Caki2 (cell line): Measurements from ENCODE around the gene VPS33B. TPM values are rescaled to one million over a fixed set of nuclear protein-coding genes. Genes with fewer than 3 reads are reported as not detected.

Experiments
- DNase-seq: peaks from one replicate; pipeline ENCODE4 v3.0.0-alpha.2; 2015; ENCODE audit warnings: low read depth
- in situ Hi-C: cut with HindIII; loops from 2 replicates; pipeline ENCODE4 v1.10.0; 2016; ENCODE audit warnings: low sequenced_read_pairs, low pct_unique_long_range_greater_than_20kb, mixed read lengths
- total RNA-seq: library from RNA; depleted of rRNA; stranded (reverse); fragments of >200 nt; shearing (Covaris generic); gene quantifications from 2 replicates; pipeline ENCODE4 v1.2.3, GENCODE V29; 2014; ENCODE audit warnings: low replicate concordance; rRNA removed

The VPS33B gene
- total RNA-seq, 1 experiment from 2014 or later: 22.4 TPM

DNA sequence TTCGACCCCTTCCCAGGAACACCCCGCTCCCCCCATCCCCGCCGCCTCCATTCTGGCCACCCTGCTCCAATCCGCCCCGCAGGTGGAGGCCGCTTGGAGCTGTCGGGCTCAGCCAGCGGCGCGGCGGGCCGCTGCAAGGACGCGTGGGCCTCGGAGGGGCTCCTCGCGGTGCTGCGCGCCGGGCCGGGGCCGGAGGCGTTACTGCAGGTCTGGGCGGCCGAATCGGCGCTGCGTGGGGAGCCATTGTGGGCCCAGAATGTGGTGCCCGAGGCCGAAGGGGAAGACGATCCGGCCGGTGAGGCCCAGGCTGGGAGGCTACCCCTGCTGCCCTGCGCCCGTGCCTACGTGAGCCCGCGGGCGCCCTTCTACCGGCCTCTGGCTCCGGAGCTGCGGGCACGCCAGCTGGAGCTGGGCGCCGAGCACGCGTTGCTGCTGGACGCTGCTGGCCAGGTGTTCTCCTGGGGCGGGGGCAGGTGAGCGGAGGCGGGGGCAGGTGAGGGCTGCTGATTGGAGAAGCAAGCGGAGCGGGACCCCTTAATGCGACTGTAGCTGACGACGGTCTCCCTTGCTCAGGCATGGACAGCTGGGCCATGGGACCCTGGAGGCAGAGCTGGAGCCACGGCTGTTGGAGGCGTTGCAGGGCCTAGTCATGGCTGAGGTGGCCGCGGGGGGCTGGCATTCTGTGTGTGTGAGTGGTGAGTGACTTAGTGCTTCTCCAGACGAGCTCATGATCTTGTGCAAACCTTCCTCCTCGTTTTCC is 65.2 kb downstream of the VPS33B start:
- in situ Hi-C loops: no loop called here
- no peak for DNase-seq

DNA sequence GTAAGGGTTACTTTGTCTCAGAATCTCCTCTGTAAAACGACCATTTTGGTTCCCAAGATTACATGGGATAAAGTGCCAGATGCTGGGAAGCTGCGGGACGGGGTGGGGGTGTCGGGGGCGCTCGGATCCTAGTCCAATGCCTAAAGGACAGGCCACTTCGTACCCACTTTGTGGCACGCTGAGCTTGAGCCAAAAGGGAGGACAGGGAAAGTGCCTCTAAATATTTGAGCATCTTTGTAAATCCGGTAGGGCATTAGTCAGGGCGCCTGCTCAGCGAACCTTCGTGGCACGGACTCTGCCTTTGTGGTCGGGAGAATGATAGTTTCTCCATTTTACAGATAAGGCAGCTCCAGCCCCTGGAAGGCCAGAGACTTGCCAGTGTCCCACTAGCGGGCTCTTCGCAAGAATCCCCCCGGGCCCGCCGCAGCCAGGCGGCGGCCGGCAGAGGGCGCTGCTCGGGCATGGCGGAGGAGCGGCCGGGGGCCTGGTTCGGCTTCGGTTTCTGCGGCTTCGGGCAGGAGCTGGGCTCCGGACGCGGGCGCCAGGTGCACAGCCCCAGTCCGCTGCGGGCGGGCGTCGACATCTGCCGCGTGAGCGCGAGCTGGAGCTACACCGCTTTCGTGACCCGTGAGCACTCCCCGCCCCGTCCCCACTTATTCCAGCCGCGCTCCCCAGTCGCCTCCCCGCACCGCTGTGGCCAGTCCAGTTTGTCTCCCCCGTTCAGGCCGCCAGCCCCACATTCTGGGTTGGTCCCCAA is 65.9 kb downstream of the VPS33B start:
- in situ Hi-C loops: no loop called here
- DNase-seq: no peak

DNA sequence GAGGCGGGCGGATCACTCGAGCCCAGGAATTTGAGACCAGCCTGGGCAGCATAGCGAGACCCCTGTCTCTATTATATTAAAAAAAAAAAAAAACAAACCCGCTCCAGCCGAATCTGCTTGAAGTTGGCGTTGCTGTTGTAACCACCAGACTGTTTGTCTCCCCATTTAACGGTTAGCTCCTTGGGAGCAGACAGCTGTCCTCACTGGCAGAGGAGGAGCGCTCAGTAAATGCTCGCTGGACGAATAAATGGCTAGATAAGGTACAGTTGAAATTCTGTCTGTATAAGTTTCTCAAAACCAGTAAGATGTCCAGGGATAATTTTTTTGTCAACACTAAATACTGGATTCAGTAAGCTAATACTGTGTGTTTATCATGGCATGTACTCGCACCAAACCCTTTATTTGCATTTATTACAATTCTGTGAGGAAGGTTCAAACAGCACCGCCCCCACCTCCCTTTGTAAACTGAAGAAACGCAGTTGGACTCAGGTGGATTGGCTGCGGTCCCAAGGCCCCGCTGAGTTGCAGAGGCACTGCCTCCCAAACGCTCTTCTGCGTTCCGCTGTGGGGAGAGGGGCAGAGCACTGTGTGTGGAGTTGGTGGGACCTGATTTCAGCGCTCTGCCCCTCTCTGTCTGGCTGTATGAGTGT is 66.6 kb downstream of the VPS33B start:
- no peak for DNase-seq
- in situ Hi-C loops: no loop called here

DNA sequence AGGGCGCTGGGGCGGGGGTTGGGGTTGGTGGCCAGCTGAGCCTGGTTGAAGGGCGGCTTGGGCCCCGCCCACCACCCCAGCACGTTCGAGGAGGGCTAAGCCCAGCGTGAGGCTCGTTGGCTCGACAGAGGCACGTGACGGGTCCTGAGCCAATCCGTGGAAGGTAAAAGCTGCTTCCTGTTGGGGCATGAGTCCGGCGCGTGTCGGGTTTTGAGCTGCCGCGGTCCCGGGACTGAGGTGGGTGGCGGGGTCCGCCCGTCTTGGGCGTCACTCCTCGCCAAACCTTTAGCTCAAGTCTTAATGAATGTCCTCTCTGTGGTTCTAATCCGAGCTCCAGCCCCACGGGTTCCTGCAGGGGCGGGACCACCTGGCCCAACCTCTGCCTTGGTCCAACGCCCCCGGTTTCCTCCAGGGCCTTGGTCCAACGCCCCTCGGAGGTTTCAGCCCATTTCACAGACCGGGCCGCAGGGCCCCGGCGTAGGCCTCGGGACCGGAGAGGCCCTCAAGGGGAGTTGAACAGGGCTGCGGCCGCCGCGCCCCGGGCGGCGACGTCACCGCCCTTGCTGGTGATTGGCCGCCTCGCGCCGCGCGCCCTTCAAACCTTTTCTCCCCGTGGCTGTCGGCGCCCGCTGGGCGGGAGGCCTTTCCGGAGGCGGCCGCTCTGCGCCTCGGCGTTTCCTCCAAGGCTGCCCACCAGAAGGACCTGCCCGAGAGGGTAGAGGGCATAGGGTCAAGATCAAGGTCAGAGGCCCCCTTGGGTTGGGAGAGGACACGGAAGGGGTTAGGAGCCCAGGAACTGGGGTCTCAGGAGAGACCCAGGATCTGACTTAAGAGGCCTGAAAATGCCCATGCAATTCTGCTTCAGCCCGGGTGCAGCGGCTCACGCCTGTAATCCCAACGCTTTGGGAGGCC is 67.4 kb downstream of the VPS33B start, which contains the start of gene RCCD1:
Gene RCCD1, plus strand, starts transcription at position 173 of the 912 bp plus-strand sequence. CDS start 1,851 bp downstream, outside the sequence.
- DNase-seq: peak; percentile 90
- in situ Hi-C loops: no loop called here

DNA sequence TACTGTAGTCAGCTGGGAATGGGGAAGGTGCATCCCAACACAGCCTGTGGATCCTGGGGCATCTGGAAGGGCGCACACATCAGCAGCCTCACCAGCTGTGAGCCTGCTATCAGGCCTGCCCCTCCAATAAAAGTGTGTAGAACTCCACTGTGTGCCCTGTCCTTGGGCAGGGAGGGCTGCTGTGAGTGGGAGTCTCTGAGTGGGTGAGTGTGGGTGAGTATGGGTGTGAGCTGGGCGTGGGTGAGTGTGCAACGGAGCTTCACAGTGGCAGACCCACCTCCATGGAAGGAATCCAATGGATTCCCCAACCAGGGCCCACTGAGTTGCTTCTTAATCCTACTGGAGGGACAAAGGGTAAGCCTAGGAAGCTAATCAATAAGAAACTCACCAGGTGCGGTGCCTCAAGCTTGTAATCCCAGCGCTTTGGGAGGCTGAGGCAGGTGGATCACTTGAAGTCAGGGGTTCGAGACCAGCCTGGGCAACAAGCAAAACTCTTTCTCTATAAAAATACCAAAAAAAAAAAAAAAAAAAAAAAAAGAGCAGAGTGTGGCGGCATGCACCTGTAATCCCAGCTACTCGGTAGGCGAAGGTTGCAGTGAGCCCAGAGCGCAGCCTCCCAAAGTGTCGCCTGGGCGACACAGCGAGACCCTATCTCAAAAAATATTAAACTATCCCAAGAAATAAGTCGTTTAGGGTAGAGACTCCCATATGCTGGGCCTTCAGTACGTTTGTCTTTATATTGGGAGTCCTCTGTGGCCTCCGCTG is 68.3 kb downstream of the VPS33B start:
- DNase-seq: no peak
- in situ Hi-C loops: no loop called here

DNA sequence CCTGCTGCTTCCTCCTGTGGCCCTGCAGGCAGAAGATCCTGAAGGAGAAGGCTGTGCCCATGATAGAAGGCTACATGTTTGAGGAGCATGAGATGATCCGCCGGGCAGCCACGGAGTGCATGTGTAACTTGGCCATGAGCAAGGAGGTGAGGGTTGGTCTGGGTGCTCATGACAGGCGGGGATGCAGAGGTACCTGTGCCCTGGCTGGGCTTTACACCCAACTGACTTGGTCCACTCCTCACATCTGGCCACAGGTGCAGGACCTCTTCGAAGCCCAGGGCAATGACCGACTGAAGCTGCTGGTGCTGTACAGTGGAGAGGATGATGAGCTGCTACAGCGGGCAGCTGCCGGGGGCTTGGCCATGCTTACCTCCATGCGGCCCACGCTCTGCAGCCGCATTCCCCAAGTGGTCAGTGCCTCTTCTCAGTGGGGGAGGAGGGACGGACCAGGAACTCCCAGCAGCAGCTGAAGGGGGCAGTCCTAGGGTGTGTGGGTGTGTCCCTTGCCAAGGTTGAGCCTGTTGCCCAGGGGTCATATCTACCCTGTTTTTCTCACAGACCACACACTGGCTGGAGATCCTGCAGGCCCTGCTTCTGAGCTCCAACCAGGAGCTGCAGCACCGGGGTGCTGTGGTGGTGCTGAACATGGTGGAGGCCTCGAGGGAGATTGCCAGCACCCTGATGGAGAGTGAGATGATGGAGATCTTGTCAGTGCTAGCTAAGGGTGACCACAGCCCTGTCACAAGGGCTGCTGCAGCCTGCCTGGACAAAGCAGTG is 69.3 kb downstream of the VPS33B start:
- DNase-seq: no peak
- in situ Hi-C loops: no loop called here

DNA sequence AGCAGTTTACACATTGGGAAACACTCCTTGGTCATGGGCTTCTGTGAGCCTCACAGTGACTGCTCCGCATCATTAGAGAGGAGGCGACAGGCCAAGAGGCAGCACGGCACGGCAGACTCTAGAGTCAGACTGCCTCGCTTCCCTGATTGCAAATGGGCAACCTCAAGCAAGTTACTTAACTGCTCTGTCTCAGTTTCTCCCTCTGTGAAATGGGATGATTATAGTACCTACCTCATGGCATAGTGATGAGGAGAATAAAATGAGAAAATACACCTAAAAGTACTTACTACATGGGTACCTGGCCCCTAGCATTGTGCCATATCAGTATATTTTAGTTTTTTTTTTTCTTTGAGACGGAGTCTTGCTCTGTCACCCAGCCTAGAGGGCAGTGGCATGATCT is 71.7 kb downstream of the VPS33B start:
- no peak for DNase-seq
- in situ Hi-C loops: no loop called here

DNA sequence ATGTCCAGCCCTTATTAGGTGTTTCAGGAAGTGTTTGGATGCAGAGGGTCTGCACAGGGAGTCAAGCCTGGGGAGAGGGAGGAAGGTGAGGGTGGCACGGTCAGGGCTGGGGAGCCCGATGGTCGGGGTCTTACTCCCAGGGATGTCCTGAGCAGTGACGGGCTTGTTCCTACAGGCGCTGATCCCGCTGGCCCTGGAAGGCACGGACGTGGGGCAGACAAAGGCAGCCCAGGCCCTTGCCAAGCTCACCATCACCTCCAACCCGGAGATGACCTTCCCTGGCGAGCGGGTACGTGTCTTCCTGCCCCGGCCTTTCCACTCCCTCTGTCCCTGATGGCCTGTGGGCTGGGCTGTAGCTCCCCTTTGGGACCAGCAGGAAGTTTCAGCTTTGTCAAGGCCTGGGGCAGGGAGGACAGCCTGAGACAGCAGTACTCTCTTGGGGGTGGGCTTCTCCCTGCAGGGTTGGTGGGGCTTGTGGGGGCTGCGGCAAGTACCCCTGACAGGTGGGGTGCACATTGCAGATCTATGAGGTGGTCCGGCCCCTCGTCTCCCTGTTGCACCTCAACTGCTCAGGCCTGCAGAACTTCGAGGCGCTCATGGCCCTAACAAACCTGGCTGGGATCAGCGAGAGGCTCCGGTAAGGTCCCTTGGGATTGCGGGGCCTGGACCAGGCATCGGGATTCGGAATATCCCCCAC is 72.3 kb downstream of the VPS33B start:
- DNase-seq: no peak
- in situ Hi-C loops: no loop called here

Other genes with a start within 250 kb of the VPS33B start
- 26.1 and 29.7 TPM in 2 replicates for gene FURIN, start 154.0 kb downstream of the VPS33B start, total RNA-seq
- not detected in 2 replicates for gene FES, start 138.1 kb downstream of the VPS33B start, total RNA-seq
- gene MAN2A2, start 119.3 kb downstream of the VPS33B start, total RNA-seq: 17.7 and 28.0 TPM in 2 replicates
- gene HDDC3, start 90.0 kb downstream of the VPS33B start, total RNA-seq: 23.9 and 38.5 TPM in 2 replicates
- gene UNC45A, start 87.3 kb downstream of the VPS33B start, total RNA-seq: 99.4 and 149 TPM in 2 replicates
- 45.0 and 70.4 TPM in 2 replicates for gene RCCD1, start 67.7 kb downstream of the VPS33B start, total RNA-seq
- gene PRC1, start 28.1 kb downstream of the VPS33B start, total RNA-seq: 164 and 189 TPM in 2 replicates
- not detected in 2 replicates for gene SV2B, start 77.7 kb upstream of the VPS33B start, total RNA-seq